ENCODE data around the gene TSPAN7.

The TSPAN7 gene, protein sequence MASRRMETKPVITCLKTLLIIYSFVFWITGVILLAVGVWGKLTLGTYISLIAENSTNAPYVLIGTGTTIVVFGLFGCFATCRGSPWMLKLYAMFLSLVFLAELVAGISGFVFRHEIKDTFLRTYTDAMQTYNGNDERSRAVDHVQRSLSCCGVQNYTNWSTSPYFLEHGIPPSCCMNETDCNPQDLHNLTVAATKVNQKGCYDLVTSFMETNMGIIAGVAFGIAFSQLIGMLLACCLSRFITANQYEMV

DNA sequence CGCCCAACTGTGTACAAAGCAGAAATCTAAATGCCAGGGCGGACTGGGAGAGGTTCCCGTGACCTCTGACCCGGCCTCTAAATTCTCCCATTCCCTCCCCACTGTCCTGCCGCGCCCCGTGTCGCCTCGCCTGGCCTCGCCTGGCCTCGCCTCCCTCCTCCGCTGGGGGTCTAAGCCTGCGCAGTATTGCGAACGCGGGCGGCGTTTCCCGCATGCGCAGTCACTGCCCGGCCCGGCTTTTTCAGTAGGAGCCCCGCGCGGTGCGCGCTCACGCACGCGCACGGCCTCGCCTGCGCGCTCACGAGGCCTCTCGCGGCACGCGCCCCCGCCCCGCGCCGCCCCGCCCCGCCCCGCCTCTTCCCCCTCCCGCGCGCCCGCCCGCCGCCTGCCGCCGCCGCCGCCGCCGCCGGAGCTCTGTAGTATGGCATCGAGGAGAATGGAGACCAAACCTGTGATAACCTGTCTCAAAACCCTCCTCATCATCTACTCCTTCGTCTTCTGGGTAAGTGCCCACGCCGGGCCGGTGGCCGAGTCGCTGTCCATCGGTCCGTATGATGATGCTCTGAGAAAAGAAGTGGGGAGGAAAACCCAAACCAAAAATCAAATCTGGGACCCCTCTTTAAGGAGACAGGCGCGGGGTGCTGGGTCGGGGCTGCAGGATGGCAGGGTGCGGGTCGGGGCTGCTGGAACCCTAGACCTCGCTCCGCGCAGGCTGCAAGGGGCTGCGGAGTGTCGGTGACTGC is at the start of gene TSPAN7:
Gene TSPAN7, plus strand, starts transcription at position 417 of the 743 bp plus-strand sequence. Its CDS starts 5 bp downstream, at position 422.
- in situ Hi-C loops (cut with MboI; ENCODE audit: low sequenced_read_pairs) = no loop called here

DNA sequence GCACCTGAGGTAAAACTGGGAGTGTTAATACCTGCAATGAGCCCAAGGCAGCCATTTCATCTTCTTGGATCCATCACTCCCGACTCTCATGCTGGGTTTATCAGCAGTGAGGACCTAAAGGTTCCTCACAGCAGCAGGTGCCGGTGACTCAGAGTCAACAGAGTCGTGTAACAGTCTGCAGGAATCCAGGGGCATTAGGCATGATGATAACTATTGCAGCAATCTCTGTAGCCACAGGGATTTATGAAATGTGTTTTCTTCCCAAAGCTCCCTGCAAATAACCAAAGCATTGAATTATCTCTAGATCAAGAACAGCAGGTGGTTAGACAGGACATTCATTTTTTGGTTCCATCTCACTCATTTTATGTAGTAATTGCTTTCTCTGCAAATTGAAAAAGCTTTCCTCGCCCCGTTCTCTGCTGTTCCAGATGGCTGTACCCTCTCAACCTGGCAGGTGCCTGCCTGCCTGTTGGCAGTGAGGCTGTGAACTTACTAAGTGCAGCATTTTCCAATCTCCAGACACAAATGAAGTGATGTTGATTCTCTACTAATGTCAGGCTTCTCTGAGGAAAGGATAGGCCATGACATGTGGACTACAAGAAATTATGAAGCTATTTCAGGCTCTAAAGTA is 48.1 kb upstream of the TSPAN7 start:
- in situ Hi-C loops (cut with MboI; ENCODE audit: low sequenced_read_pairs) = no loop called here

DNA sequence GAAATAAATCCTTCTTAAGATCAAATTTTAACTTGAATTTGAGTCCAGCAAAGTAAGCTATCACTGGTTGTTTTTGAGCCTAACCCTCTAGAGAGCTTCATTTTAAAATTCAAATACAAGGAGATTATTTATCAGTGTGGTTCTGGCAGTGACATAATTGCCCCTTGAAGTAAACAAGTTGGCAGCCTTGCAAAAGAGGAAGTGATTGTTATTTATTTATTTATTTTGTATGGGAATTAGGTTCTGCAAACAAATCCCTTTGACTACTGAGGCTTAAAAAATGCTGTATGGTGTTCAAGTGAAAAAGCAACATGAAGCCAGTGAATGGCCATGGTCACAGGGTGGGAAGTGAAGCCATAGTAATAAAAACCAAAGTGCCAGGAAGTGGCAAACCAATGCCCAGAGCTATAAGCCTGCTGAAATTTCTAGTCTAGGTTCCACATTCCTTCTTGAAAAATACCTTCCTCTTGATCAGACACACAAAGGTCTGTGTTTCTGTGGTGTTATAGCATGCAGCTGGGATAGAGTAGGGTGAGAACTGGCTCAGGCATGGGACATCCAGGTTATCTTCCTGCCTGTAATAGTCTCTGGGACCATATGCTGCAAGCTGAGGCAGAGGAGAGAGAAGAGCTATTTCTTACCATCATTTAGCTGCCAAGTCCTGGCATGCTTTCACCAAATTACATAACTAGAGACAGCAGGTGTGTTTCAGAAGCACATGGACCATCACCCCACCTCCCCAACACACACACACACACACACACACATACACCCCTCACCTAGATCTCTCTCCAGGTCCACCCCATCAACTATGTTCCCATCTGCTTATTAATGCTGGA is 47.1 kb upstream of the TSPAN7 start:
- in situ Hi-C loops (cut with MboI; ENCODE audit: low sequenced_read_pairs) = no loop called here

DNA sequence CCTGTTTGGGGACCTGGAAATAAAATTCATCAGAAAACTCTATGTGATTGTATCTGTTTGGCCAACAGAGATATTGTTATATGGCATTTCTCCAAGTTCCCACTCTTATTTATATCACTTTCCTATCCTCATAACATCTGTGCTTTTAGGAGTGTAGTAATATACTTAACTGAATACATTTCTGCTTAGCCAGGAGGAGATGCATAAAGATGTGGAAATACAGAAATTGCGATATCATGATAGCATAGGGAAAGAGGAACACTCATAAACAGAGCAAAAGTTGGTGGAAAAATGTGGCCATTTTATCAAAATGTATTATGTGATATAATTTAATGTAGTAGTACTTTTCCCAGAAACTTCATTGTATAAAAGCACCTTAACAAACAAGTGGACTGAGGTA is 46.1 kb upstream of the TSPAN7 start:
- in situ Hi-C loops (cut with MboI; ENCODE audit: low sequenced_read_pairs) = no loop called here

DNA sequence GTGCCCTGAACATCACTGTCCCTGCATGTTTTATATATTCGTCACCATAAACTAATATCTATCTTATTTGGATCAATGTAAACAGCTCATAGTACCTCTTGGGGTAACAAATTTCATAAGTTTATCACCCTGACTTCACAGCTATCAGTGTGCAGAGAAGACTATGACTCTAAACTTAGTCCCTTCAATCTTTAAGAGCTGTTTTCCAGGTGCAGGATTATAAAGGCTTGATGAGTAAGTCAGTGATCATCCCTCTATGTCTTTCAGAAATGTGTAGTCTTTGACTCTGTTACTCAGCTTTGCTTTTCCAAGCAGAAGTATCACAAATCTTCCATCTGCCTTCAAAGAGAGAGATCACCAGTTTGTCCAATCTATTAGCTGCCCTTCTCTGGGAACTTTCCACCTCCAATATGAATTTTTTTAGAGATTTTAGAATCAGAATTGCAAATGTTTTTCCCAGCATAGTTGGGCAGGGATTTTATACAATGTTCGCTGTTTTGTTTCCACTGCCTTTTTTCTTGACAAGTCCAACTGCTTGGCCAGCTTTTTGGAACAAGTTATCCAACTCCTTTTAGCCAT is 45.1 kb upstream of the TSPAN7 start:
- in situ Hi-C loops (cut with MboI; ENCODE audit: low sequenced_read_pairs) = no loop called here

DNA sequence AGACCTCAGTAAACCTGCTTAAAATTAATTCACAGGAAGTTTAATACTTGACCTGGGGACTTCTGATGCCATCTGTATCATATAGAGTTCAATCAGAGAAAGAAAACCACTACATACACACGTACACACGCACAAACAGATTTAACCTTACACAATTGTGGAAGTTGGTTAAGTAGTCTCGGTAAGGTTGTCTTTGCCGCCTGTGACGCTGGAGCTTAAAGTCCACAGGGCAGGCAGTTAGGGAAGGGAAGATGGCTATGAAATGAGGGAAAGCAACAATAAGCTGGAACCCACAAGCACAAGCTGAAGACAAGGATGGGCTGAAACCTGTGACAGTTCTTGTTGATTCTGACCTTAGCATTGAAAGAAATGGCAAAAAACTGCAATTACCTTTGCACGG is 41.7 kb upstream of the TSPAN7 start:
- in situ Hi-C loops (cut with MboI; ENCODE audit: low sequenced_read_pairs) = no loop called here

DNA sequence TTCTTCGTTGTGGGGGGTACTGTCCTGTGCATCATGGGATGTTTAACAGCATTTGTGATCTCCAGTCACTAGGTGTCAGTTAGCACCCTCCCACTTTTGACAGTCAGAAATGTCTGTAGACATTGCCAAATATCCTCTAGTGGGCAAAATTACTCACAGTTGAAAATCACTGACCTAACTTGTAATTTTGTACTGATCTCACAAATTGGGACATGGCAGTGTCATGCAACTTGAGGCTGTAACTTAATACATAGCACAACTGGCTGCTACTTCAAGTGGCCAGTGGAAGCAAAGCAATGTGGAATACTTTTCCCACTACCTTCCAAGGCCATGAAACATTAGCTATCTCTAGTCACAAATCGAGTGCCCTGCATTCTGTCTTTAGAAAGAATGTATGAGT is 23.2 kb upstream of the TSPAN7 start:
- in situ Hi-C loops (cut with MboI; ENCODE audit: low sequenced_read_pairs) = no loop called here

DNA sequence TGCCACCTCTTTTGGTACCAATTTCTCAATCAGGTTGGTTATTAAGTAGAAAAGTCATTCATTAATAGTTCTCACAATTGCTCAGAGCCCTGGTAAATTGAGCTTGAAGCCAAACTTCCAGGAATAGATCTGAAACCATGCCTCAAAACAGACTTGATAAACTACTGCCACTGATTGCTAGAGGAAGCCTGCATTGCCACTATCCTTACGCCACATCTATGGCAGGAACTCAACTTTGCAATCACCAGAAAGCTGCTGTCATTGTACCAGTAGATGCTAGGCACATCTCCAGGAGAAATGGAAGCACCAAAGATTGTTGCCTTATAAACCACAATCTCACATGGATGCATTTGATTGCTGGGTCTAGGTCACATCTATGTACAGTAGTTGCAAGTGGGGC is 21.6 kb upstream of the TSPAN7 start:
- in situ Hi-C loops (cut with MboI; ENCODE audit: low sequenced_read_pairs) = no loop called here

DNA sequence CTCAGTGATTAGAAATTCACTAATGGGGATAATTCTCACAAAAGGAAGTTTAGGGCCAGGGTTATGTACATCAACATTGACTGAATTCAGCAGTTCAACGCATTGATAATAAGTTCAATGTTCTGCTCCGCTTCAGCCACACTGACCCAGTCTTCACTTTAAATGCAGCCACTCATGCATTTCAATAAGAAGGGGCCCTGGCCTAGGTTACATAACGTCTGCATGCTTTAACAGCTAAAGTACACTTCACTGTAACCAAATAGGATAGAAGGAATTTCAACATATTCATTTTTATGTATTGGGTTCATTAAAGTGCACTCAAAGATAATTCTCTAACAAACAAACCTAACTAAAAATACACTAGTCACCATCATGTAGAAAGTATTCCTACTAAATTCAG is 12.8 kb upstream of the TSPAN7 start:
- in situ Hi-C loops (cut with MboI; ENCODE audit: low sequenced_read_pairs) = no loop called here

DNA sequence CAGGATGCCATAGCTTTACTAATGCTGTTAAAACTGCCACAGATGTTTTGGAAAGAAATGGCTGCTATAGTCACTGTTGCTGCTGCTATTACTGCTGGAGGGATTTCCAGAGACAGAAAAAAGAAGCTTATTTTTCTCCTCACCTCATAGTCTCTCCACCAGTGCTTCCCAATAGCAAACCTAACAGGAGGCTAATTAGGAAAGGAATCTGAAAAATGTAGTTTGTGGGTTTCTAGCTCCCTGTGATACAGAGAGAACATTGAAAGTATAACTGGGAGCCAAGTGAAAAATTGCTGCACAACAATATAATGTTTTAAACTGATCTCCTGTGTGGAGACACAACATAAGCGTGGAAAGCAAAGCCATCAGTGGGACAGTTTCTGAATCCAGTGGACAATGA is 8.6 kb upstream of the TSPAN7 start:
- in situ Hi-C loops (cut with MboI; ENCODE audit: low sequenced_read_pairs) = no loop called here

DNA sequence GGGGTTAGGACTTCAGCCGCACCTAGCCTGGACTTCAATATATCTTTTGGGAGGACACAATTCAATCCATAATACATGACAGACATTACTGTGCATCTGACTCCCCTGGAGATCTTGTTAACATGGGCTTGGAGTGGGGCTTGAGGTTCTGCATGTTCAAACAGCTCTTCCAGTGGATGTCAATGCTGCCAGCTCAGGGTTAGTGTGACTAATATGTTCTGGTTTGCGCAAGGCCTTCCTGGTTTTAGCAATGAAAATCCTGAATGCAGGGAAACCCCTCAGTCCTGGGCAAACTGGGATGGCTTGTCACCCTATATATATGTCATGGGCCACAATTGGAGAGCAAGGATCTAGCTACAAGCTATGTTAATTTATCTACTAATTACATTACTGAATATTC is 2.7 kb upstream of the TSPAN7 start:
- in situ Hi-C loops (cut with MboI; ENCODE audit: low sequenced_read_pairs) = no loop called here

DNA sequence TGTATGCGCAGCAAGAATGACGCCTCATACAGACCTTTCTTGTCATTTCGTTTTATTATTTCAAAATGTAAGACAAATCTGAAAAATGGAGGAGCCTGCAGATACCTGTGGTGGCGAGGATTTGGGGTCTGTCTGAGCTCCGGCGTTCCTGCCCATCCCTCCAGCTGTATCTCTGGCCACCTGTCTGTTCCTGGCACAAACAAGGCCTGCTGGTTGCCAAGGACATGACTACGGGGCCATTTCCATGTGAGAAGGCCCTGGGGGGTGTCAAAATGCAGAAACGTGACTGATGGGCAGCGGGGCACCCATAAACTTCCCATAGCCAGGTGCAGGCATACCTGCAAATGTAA is 591 bp upstream of the TSPAN7 start:
- in situ Hi-C loops (cut with MboI; ENCODE audit: low sequenced_read_pairs) = no loop called here

DNA sequence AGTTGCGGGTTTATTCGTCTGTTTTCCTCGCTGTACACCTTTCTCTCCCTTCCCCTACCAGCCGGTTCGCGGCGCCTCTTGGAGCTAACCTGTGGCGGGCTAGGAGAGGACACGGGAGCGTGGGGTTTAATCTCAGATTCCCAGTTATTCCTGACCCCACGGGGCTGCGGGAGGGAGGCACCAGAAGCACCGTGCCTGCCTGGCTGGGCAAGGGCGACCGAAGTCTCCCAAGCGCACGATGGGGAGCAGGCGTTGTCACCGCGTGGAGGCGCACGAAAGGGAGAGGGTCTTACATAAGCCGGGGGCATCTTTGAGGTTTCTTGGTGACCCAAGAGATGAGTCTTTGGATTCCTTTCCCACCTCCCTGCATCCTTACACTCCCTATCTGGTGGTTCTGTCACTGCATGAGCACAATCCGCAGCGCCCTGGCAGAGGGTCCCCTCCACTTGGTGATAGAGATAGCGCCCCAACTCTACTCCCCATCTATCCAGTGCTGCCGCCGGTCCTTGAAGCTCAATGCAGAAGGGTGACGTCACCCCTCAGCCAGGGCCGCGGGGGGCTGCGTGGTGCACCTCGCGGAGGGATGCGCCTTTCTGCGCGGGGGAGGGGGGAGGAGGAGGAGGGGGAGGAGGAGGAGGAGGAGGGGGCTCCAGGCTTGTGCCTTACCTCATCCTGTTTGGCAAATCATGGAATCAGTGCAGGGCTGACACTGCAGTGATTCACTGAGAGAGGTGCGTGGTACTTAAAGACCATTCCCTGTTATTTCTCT is 793 bp downstream of the TSPAN7 start:
- in situ Hi-C loops (cut with MboI; ENCODE audit: low sequenced_read_pairs) = no loop called here

DNA sequence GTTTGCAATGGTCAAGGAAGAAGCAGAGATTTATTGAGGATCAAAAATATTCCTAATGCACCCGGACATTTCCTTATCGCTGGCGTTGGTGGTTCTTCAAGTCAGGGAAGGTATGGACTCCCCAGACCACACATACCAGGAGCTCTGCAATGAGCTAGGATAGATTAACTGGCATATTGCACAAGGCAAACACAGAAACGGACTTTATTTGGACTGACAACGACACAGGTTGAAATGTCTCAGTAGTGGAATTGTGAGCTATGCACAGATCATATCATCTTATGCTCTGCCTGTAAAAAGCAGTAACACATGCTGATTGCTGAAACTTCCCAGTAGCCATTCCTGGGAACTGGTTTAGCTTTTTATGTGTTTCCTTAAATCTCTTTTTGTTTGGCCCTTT is 1.7 kb downstream of the TSPAN7 start:
- in situ Hi-C loops (cut with MboI; ENCODE audit: low sequenced_read_pairs) = no loop called here

DNA sequence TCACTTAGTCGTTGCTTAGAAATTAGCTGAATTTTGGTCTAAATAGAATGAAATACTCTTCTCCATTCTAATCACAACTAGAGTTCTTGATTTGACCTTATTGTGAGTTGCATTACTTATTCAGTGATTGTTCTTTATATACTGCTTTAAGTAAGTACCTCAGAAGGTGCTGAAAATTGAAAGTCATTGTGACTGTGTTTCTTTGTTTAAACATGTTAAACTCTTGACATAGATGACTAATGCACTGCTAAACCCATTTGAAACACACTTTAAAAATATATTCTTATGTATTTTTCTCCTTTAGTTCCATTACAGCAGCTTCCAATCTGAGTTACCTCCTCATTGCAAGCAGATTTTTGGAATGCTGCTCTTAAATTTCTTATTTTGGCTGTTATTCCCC is 9.1 kb downstream of the TSPAN7 start:
- in situ Hi-C loops (cut with MboI; ENCODE audit: low sequenced_read_pairs) = no loop called here

DNA sequence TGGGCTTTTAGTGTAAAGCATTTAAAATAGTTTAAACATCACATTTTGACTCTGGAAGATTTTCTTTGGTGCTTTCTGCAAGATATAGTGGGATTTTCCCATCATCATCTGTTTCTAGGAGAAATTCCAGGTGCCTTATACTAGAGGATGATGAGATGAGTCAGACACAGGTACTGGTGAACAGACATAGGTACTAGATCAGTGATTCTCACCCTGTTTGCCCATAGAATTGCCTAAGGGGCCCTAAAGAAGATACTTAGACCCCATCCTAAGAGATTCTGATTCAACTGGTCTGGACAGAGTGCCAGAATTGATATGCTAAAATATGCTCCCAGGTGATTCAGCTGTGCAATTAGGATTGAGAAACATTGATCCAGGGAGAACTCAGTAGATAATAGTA is 9.7 kb downstream of the TSPAN7 start:
- in situ Hi-C loops (cut with MboI; ENCODE audit: low sequenced_read_pairs) = no loop called here

DNA sequence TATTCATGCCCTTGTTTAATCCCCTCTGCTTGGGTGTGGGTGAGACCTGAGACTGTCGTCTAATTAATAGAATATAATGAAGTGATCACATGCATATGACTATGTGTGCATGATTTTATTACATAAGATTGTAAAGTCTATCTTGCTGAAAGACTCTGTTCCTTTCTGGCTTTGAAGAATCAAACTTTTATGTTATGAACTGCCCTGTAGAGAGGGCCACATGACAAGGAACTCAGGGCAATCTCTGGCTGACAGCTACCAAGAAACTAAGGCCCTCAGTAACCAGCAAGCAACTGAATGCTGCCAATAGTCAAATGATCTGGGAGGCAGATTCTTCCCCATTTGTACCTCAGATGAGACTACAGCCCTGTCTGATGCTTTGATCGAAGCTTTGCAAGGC is 13.5 kb downstream of the TSPAN7 start:
- in situ Hi-C loops (cut with MboI; ENCODE audit: low sequenced_read_pairs) = no loop called here

DNA sequence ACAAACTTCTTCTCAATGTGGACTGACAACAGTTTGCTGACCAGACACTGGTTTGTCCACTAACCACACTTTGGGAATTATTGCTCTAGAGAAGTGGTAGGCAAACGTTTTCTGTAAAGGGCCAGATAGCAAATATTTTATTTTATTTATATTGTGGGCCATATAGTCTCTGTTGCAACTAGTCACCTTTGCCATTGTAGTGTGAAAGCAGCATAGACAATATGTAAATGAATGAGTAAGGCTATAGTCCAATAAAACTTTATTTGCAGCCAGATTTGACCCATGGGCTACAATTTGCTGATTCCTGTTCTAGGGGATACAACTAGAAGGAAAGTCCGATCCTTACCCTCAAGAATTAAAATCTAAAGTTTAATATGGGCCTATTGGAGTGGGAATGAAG is 14.5 kb downstream of the TSPAN7 start:
- in situ Hi-C loops (cut with MboI; ENCODE audit: low sequenced_read_pairs) = no loop called here

DNA sequence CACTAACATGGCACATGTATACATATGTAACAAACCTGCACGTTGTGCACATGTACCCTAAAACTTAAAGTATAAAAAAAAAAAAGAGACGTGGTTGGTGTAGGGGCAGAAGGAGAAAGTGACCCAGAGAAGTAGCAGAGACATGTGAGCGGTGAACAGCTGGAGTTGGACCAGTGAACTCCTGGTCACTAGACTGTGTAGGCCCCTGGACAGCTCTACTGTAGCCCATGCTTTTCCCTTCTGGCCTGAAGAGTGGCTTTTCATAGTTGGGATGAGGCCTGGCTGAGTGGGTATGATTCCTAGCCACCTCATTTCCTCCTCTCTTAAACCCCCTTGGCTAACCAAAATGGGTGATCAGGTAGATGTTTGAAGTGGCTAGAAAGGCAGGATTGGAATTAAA is 16.4 kb downstream of the TSPAN7 start:
- in situ Hi-C loops (cut with MboI; ENCODE audit: low sequenced_read_pairs) = no loop called here

DNA sequence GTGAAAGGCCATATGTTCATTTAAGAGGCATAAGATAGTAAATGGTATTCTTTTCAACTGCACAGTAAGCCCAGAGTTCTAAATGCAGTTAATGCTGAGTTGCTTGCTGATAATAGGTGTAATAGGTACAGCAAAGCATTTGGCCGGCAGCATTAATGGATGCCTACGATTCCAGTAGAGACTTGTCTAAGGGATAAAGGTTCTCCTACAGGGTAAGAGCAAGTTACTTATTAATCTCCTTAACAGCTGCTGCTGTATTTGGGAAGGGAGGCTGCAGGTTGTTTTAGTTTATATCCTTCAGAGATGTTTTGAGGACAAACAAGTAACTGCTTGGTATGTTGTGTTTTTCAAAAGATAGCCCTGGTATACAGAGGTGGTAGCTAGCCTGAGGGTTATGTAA is 16.8 kb downstream of the TSPAN7 start:
- in situ Hi-C loops (cut with MboI; ENCODE audit: low sequenced_read_pairs) = no loop called here
